ENCODE data around the gene PSD4.
A peak's percentile ranks its signal among the peaks of the same experiment; 100 is the strongest.

PSD4 gene

GRCh38 chr2:113197347-113198047 lies 23.7 kb downstream of the PSD4 start:
- no peak for DNase-seq (ENCODE audit: low read depth in 1 of 2, low spot score in 1 of 2)
- TF ChIP-seq POLR2AphosphoS5 (IDR thresholded peaks at IDR 0.05; ENCODE audit: low read depth): no peak
- TF ChIP-seq SPI1 (IDR thresholded peaks at IDR 0.05; ENCODE audit: borderline replicate concordance, low read depth): no peak
- no peak for TF ChIP-seq GABPA (IDR thresholded peaks at IDR 0.05; ENCODE audit: low read depth)
- no peak for TF ChIP-seq CTCF (IDR thresholded peaks at IDR 0.05; ENCODE audit: insufficient read depth, low read length)
- no peak for TF ChIP-seq REST (IDR thresholded peaks at IDR 0.05; ENCODE audit: insufficient replicate concordance, low read depth)
- Histone ChIP-seq H3K27ac (replicated peaks) (no peak overlapping the region), H3K27me3 (ENCODE audit: insufficient read depth, poor library complexity, severe bottlenecking) (no peaks in the 10 kb centered on the region), H3K4me3 (replicated peaks; ENCODE audit: insufficient read depth, low read length) (no peak overlapping the region)

- Histone ChIP-seq H3K4me3 (replicated peaks; ENCODE audit: insufficient read depth, low read length) (no peak overlapping the region), H3K27ac (replicated peaks) (no peak overlapping the region), H3K27me3 (ENCODE audit: insufficient read depth, poor library complexity, severe bottlenecking) (no peaks in the 10 kb centered on the region)
- DNase-seq (ENCODE audit: low read depth in 1 of 2, low spot score in 1 of 2): no peak
- TF ChIP-seq GABPA (IDR thresholded peaks at IDR 0.05; ENCODE audit: low read depth) (no peak), POLR2AphosphoS5 (IDR thresholded peaks at IDR 0.05; ENCODE audit: low read depth) (no peak), REST (IDR thresholded peaks at IDR 0.05; ENCODE audit: insufficient replicate concordance, low read depth) (no peak), CTCF (IDR thresholded peaks at IDR 0.05; ENCODE audit: insufficient read depth, low read length) (no peak), SPI1 (IDR thresholded peaks at IDR 0.05; ENCODE audit: borderline replicate concordance, low read depth) (no peak)
Measured at GRCh38 chr2:113198048-113198789, 24.4 kb downstream of the PSD4 start.

- DNase-seq (ENCODE audit: low read depth in 1 of 2, low spot score in 1 of 2): no peak
- Histone ChIP-seq H3K27me3 (ENCODE audit: insufficient read depth, poor library complexity, severe bottlenecking) (no peaks in the 10 kb centered on the region), H3K27ac (replicated peaks) (no peak overlapping the region), H3K4me3 (replicated peaks; ENCODE audit: insufficient read depth, low read length) (no peak overlapping the region)
- TF ChIP-seq GABPA (IDR thresholded peaks at IDR 0.05; ENCODE audit: low read depth) (no peak), CTCF (IDR thresholded peaks at IDR 0.05; ENCODE audit: insufficient read depth, low read length) (peak; percentile 4), SPI1 (IDR thresholded peaks at IDR 0.05; ENCODE audit: borderline replicate concordance, low read depth) (no peak), POLR2AphosphoS5 (IDR thresholded peaks at IDR 0.05; ENCODE audit: low read depth) (no peak), REST (IDR thresholded peaks at IDR 0.05; ENCODE audit: insufficient replicate concordance, low read depth) (no peak)
Measured at GRCh38 chr2:113198790-113199612, 25.2 kb downstream of the PSD4 start.
